ENCODE measurements around the gene MSMB.

The MSMB gene

GRCh38 chr10:46024948-46025347 is 21.1 kb downstream of the MSMB start:
- Mint-ChIP-seq H3K27me3 (ENCODE audit: low read depth, poor library complexity) (no peaks in the 10 kb centered on the region), H3K36me3 (ENCODE audit: low read depth) (peaks cover 5% of the 10 kb centered on the region), H3K9me3 (no peaks in the 10 kb centered on the region), H3K27ac (peak overlapping the region; percentile 26), H3K4me1 (peaks cover 78% of the 10 kb centered on the region), H3K4me3 (no peak overlapping the region)
- no peak for DNase-seq
- TF ChIP-seq, protein P1, sequence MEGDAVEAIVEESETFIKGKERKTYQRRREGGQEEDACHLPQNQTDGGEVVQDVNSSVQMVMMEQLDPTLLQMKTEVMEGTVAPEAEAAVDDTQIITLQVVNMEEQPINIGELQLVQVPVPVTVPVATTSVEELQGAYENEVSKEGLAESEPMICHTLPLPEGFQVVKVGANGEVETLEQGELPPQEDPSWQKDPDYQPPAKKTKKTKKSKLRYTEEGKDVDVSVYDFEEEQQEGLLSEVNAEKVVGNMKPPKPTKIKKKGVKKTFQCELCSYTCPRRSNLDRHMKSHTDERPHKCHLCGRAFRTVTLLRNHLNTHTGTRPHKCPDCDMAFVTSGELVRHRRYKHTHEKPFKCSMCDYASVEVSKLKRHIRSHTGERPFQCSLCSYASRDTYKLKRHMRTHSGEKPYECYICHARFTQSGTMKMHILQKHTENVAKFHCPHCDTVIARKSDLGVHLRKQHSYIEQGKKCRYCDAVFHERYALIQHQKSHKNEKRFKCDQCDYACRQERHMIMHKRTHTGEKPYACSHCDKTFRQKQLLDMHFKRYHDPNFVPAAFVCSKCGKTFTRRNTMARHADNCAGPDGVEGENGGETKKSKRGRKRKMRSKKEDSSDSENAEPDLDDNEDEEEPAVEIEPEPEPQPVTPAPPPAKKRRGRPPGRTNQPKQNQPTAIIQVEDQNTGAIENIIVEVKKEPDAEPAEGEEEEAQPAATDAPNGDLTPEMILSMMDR (IDR thresholded peaks at IDR 0.05), result no peak

DNA sequence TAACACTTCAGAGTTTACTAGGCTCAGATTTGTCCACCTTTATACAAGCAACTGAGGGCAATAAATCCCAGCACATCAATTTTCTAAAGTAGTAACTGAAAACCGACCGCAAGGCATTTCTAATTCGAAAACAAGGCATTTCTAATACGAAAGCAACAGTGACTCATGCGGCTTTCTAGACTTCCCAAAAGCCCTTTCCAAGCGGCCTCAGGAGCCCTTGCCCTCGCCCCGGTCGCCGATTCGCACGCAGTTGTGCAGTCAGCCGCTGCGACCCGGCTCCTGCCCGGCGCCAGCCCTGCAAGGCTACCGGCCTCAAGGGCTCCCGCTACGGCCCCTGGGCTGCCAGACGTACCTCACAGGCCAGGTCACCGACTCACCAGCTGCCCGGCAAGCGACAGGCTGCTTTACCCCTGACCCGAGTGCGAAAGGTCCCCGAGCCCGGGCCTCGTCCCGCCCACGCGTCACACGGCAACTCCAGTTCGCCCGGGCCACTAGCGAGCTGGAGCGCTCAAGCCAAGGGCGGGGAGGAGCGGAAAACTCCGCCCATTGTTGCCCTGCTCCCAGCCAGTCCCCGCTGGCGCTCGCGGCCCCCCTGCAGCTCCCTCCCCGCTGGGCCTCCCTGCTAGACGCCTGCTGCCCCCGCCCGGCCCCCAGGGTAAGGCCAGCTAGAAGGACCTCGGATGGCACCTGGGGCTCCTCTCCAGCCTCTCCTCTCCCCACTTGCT is 22.9 kb downstream of the MSMB start:
- Mint-ChIP-seq H3K36me3 (ENCODE audit: low read depth) (peaks cover 5% of the 10 kb centered on the region), H3K4me1 (peaks cover 78% of the 10 kb centered on the region), H3K27ac (peak overlapping the region; percentile 89), H3K4me3 (peak overlapping the region; percentile 80), H3K9me3 (no peaks in the 10 kb centered on the region), H3K27me3 (ENCODE audit: low read depth, poor library complexity) (no peaks in the 10 kb centered on the region)
- DNase-seq, result peak; percentile 94
- TF ChIP-seq, protein P1 (IDR thresholded peaks at IDR 0.05), result peak; percentile 19

- H3K4me3 Mint-ChIP-seq, result no peak overlapping the region
- no peaks in the 10 kb centered on the region for H3K27me3 Mint-ChIP-seq (ENCODE audit: low read depth, poor library complexity)
- peak overlapping the region; percentile 94 for H3K27ac Mint-ChIP-seq
- H3K36me3 Mint-ChIP-seq (ENCODE audit: low read depth), result peaks cover 22% of the 10 kb centered on the region
- peaks cover 67% of the 10 kb centered on the region for H3K4me1 Mint-ChIP-seq
- DNase-seq, result no peak
- no peaks in the 10 kb centered on the region for H3K9me3 Mint-ChIP-seq
- TF ChIP-seq, protein P1 (IDR thresholded peaks at IDR 0.05), result no peak
Observed at GRCh38 chr10:46020344-46020657, 25.8 kb downstream of the MSMB start.

- H3K9me3 Mint-ChIP-seq, result no peaks in the 10 kb centered on the region
- H3K27me3 Mint-ChIP-seq (ENCODE audit: low read depth, poor library complexity), result no peaks in the 10 kb centered on the region
- peak overlapping the region; percentile 94 for H3K27ac Mint-ChIP-seq
- peak overlapping the region; percentile 60 for H3K4me3 Mint-ChIP-seq
- peaks cover 26% of the 10 kb centered on the region for H3K36me3 Mint-ChIP-seq (ENCODE audit: low read depth)
- DNase-seq, result no peak
- H3K4me1 Mint-ChIP-seq, result peaks cover 64% of the 10 kb centered on the region
- TF ChIP-seq, protein P1 (IDR thresholded peaks at IDR 0.05), result no peak
Observed at GRCh38 chr10:46019569-46020343, 26.3 kb downstream of the MSMB start.

DNA sequence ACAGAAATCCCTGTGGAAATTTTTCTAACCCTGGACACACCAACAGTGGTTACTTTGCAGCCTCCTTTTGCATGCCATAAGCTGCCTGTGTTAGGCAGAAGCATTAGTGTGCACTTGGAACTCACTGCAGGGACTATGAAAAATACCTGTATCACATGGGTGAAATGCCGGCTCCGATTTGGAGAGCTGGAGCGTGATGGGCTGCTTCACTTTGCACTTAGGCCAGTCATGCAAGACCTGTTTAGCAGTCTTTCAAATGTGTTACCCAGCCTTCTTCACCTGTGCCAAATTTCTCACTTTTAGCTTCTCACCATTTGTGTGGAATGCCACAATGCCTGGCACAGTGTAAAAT is 26.9 kb downstream of the MSMB start:
- TF ChIP-seq, protein P1 (IDR thresholded peaks at IDR 0.05), result no peak
- no peaks in the 10 kb centered on the region for H3K9me3 Mint-ChIP-seq
- peak overlapping the region; percentile 60 for H3K4me3 Mint-ChIP-seq
- no peak for DNase-seq
- H3K4me1 Mint-ChIP-seq, result peaks cover 58% of the 10 kb centered on the region
- H3K27me3 Mint-ChIP-seq (ENCODE audit: low read depth, poor library complexity), result no peaks in the 10 kb centered on the region
- H3K36me3 Mint-ChIP-seq (ENCODE audit: low read depth), result peaks cover 32% of the 10 kb centered on the region
- H3K27ac Mint-ChIP-seq, result no peak overlapping the region
